ENCODE data around the gene ARHGAP44.

The ARHGAP44 gene

GRCh38 chr17:12756786-12757185 is 32.5 kb upstream of the ARHGAP44 start:
- Histone ChIP-seq H3K4me2 (ENCODE audit: low read depth, low read length, poor library complexity, severe bottlenecking) (no peak overlapping the region), H3K9me2 (replicated peaks; ENCODE audit: low read depth, low read length) (no peaks in the 10 kb centered on the region), H2AFZ (ENCODE audit: low read length) (no peak overlapping the region), H3K4me1 (ENCODE audit: insufficient read depth, low read length, poor library complexity, severe bottlenecking) (no peaks in the 10 kb centered on the region), H3K9ac (ENCODE audit: low read depth, low read length, poor library complexity, severe bottlenecking) (no peak overlapping the region), H3K27me3 (ENCODE audit: insufficient read depth, low read length, poor library complexity, severe bottlenecking) (no peaks in the 10 kb centered on the region), H3K36me3 (ENCODE audit: insufficient read depth, low read length) (no peaks in the 10 kb centered on the region), H3K79me2 (ENCODE audit: insufficient read depth, low read length) (no peaks in the 10 kb centered on the region), H3K4me3 (ENCODE audit: low read length, poor library complexity, severe bottlenecking) (no peak overlapping the region), H4K20me1 (ENCODE audit: insufficient read depth, low read length, poor library complexity, severe bottlenecking) (no peaks in the 10 kb centered on the region), H3F3A (ENCODE audit: low read depth) (no peaks in the 10 kb centered on the region), H3K9me3 (ENCODE audit: insufficient read depth, low read depth, low read length) (peaks cover 5% of the 10 kb centered on the region; the same call in 1 of the 2 replicates)
- TF ChIP-seq EZH2phosphoT487 (IDR thresholded peaks at IDR 0.05; ENCODE audit: borderline replicate concordance) = no peak
- TF ChIP-seq CTCF (conservative IDR thresholded peaks at IDR 0.05; ENCODE audit: low read length) = no peak

GRCh38 chr17:12759090-12759489 is 30.2 kb upstream of the ARHGAP44 start:
- H2AFZ ChIP-seq (ENCODE audit: low read length) = no peak overlapping the region
- H3K79me2 ChIP-seq (ENCODE audit: insufficient read depth, low read length) = no peaks in the 10 kb centered on the region
- no peaks in the 10 kb centered on the region; the same call in 1 of the 2 replicates for H3K9me3 ChIP-seq (ENCODE audit: insufficient read depth, low read depth, low read length)
- no peak overlapping the region for H3K4me2 ChIP-seq (ENCODE audit: low read depth, low read length, poor library complexity, severe bottlenecking)
- no peak overlapping the region for H3K4me3 ChIP-seq (ENCODE audit: low read length, poor library complexity, severe bottlenecking)
- no peaks in the 10 kb centered on the region for H3F3A ChIP-seq (ENCODE audit: low read depth)
- TF ChIP-seq CTCF (conservative IDR thresholded peaks at IDR 0.05; ENCODE audit: low read length) = no peak
- TF ChIP-seq EZH2phosphoT487 (IDR thresholded peaks at IDR 0.05; ENCODE audit: borderline replicate concordance) = no peak
- no peaks in the 10 kb centered on the region for H3K9me2 ChIP-seq (replicated peaks; ENCODE audit: low read depth, low read length)
- no peaks in the 10 kb centered on the region for H4K20me1 ChIP-seq (ENCODE audit: insufficient read depth, low read length, poor library complexity, severe bottlenecking)
- H3K9ac ChIP-seq (ENCODE audit: low read depth, low read length, poor library complexity, severe bottlenecking) = no peak overlapping the region
- no peaks in the 10 kb centered on the region for H3K36me3 ChIP-seq (ENCODE audit: insufficient read depth, low read length)
- no peaks in the 10 kb centered on the region for H3K27me3 ChIP-seq (ENCODE audit: insufficient read depth, low read length, poor library complexity, severe bottlenecking)
- H3K4me1 ChIP-seq (ENCODE audit: insufficient read depth, low read length, poor library complexity, severe bottlenecking) = no peaks in the 10 kb centered on the region

DNA sequence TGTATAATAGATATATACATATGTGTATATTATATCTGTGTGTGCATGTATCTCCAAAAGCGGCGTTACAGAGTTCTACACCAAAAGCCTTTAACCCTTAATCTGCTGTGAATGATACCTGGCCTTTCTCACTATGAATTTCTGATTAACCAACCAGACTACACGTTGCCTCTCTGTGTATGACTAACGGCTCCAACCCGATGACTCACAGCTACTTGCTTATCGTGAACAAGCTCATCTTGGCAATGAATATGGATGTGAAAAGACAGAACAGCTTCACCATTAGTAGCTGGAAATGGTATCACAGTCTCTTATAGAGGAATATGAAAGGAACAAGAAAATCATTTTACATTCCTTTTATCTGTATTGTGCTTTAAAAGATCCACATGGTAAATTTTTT is 23.8 kb upstream of the ARHGAP44 start:
- Histone ChIP-seq H3K9ac (ENCODE audit: low read depth, low read length, poor library complexity, severe bottlenecking) (no peak overlapping the region), H3K4me3 (ENCODE audit: low read length, poor library complexity, severe bottlenecking) (no peak overlapping the region), H3K79me2 (ENCODE audit: insufficient read depth, low read length) (no peaks in the 10 kb centered on the region), H3K9me3 (ENCODE audit: insufficient read depth, low read depth, low read length) (no peaks in the 10 kb centered on the region; the same call in 1 of the 2 replicates), H3K4me2 (ENCODE audit: low read depth, low read length, poor library complexity, severe bottlenecking) (no peak overlapping the region), H3K27me3 (ENCODE audit: insufficient read depth, low read length, poor library complexity, severe bottlenecking) (no peaks in the 10 kb centered on the region), H3K4me1 (ENCODE audit: insufficient read depth, low read length, poor library complexity, severe bottlenecking) (no peaks in the 10 kb centered on the region), H3K9me2 (replicated peaks; ENCODE audit: low read depth, low read length) (no peaks in the 10 kb centered on the region), H2AFZ (ENCODE audit: low read length) (no peak overlapping the region), H3F3A (ENCODE audit: low read depth) (no peaks in the 10 kb centered on the region), H3K36me3 (ENCODE audit: insufficient read depth, low read length) (no peaks in the 10 kb centered on the region), H4K20me1 (ENCODE audit: insufficient read depth, low read length, poor library complexity, severe bottlenecking) (no peaks in the 10 kb centered on the region)
- TF ChIP-seq EZH2phosphoT487 (IDR thresholded peaks at IDR 0.05; ENCODE audit: borderline replicate concordance) (no peak), CTCF (conservative IDR thresholded peaks at IDR 0.05; ENCODE audit: low read length) (no peak)
